NCI-H2227 treated with DMSO at 0.1 percent for 48 hours (cell line): Measurements from ENCODE around the gene KRT86.
"Not testable (repeated sequence)": the region's sequence is repeated elsewhere in the genome, so short reads cannot be mapped to it uniquely, and the experiment has no call there.

ENCODE experiments used
- DNase-seq: peaks from one replicate; lab custom pipeline; 2025; lab: John Stamatoyannopoulos, UW

KRT86 gene

DNA sequence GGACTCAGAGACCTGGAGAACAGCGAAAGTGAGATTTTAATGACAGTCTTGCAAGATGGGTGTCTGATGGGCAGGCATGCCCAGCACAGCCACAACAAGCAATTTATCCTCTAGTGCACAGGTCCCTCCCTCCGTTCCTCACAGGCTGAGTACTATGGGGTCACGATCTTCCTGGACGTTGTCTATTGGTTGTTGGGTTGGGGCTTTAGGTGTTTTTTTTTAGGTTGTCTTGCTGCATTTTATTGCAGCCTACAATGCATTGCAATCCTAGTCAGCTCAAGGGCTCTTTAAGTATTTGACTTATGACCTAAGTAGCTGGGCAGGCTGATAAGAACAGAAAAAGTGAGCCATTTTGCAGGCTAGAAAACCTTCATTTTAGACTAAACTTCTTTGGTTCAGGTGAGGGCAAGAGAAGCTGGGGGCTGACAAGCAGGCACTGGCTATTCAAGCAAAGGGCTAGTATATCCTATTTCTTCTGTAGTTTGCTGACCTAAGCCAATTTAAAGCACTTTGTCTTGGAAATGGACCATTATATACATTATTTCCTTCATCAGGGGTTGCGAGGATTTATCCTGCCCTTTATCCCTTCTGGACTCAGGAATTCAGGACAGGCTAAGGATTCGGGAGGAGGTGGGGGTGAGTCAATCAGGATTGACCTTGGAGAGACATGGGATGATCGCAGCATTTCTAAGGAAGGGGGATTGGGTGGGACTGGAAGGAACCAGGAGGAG, 35.4 kb upstream of the KRT86 start:
- DNase-seq = no peak

DNA sequence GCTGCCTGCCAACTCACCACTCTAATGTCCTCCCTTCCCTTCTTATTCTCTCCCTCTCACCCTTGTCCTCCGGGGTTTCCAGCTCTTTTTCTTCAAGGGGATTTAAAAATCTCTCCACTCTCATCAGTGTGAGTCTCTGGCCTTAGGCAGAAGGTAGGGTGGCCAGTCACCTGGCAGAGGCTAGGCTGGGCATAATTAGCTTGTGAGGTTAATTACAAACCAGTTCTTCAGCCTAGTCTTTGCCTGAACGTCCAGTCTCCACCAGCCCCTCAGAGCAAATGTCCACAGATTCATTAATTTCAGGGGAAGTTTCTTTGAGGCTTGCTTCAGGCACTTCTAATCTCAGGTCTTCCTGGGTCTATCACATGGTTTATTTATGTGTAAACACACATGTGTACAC, 34.7 kb upstream of the KRT86 start:
- no peak for DNase-seq

GRCh38 chr12:52240247-52240646, 34.2 kb upstream of the KRT86 start:
- not testable (repeated sequence) for DNase-seq

GRCh38 chr12:52241205-52241842, 33.1 kb upstream of the KRT86 start:
- no peak for DNase-seq

- DNase-seq = no peak
Measured at GRCh38 chr12:52242442-52243258, 31.8 kb upstream of the KRT86 start.

DNA sequence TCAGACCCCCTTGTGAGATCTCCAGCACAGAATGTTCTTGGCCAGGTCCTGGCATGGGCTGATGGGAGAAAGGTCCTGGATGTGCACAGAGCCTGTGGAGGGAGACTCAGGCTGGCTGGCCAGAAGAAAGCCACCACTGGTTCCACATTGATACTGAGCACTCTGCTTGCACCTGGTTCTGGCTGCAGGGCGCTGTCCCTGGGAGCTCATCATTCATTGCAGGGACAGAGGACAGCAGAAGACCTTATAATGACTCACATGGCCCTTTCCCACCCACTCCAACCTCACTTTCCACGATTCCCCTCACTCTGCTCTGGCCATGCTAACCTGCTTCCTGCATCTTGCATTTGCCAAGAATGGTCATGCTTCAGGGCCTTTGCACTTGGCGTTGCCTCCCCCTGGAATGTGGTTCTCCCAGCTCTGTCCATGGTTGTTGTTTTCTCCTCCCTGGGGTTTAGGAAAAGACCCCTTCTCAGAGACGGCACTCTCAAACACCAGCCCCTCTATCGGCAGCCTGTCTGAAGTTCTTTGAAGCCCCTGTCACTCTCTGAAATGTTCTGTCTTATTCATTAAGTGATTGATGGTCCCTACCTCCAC, 31.1 kb upstream of the KRT86 start:
- no peak for DNase-seq

- DNase-seq = no peak
Measured at GRCh38 chr12:52243856-52244614, 30.4 kb upstream of the KRT86 start.

GRCh38 chr12:52244615-52244994, 29.8 kb upstream of the KRT86 start:
- DNase-seq = no peak

- DNase-seq = no peak
Measured at GRCh38 chr12:52245259-52245961, 29.0 kb upstream of the KRT86 start.

GRCh38 chr12:52245962-52246569, 28.4 kb upstream of the KRT86 start:
- DNase-seq = no peak

- no peak for DNase-seq
Measured at GRCh38 chr12:52246720-52247621, 27.5 kb upstream of the KRT86 start.

DNA sequence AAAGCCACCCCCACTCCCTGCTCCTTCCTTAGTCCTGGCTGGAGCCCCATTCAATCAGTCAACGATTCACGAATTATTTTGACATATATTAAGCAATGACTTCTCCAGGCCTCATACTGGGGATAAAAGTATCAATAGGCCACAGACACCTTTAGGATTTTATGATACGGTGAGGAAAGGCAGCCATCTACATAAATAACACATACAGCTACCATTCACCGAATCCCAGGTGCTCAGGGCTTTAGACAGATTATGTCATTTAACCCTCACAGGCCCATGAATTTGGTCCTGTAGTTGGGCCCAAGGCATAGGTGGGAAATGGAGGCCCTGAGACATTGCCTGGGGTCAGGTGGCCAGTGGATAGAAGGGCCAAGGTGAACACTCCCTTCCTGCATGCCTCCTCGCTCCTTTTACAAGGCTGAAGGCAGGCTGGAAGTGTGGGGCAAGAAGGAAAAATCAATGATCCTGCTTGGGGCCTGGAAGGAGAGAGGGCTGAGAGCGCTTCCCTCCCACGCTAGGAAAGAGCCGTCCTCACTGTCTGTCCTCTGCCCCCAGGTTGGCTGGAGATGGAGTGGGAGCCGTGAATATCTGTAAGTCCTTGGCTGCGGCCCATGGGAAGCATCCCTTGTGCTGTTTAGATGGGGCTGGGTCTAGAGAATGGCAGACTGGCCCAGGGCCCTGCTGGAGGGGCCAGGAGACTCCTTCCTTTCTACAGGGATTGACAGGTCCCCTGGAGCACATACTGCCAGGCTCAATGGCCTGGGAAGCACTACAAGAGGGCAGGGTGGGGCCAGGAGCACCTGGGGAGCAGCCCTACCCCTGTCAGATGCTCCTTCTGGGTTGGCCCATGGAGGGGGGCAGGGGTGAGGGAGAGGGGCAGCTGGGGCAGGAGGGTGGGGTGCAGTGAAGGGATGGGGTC, 26.6 kb upstream of the KRT86 start:
- DNase-seq = no peak

GRCh38 chr12:52248541-52249461, 25.6 kb upstream of the KRT86 start:
- no peak for DNase-seq

- no peak for DNase-seq
Measured at GRCh38 chr12:52249511-52250047, 24.9 kb upstream of the KRT86 start.

DNA sequence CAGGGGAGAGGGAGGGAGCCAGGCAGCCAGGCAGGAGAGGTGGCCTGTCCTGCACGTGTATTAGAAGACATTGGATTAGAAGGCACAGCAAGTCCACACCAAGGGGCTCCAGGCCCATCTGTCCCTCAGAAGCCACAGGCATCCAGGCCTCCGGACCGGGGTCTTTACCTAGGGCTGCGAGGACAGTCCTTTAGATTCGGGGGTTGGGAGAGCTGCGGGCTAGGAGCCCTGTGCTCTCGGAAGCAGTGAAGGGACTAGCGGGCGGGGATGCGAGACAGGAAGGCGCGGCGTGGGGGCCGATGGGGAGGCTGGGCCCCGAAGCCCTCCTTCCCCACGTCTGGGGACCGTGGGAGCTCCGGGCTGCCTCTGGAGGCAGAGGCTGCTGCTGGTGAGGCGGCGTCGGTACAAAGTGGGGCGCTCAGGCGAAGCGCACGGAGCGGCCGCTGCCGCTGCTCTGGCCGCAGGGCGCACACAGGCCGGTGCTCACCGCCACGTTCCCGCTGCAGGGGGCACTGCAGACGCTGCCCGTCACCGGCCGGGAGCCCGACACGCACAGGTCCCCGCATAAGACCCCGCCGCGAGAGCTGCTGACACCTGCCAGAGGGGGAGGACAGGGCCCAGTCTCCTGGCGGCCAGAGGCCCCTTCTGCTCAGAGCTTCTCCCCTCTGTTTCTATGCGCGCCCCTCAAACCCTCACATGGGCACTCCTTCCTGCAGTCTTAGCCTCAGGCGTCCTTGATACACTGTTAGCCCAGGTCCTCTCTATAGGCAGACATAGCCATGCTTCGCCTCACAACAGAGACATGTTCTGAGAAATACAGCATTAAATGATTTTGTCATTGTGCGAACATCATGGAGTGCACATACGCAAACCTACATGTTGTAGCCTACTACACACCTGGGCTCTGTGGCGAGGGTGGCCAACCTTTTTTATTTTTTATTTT, 24.1 kb upstream of the KRT86 start:
- no peak for DNase-seq
